OCI-LY1 (cell line): Measurements from ENCODE around the gene AMPD2.

Experiments
- EZH2 ChIP-seq: fragments of 200-600 bp; sonication (generic), shearing (Covaris generic); IDR thresholded peaks from 2 replicates; pipeline ENCODE4 v1.8.0; 2017; ENCODE audit warnings: borderline replicate concordance, mixed run types, mild to moderate bottlenecking, antibody characterized with exemption, low read length, moderate library complexity, mixed read lengths
- TF ChIP-seq, protein P1 (sequence below): fragments of 200-600 bp; sonication (generic), shearing (Covaris generic); IDR thresholded peaks from 2 replicates; pipeline ENCODE4 v1.5.1; 2017; ENCODE audit warnings: mild to moderate bottlenecking, antibody characterized with exemption, low read length, moderate library complexity, mixed read lengths

DNA sequence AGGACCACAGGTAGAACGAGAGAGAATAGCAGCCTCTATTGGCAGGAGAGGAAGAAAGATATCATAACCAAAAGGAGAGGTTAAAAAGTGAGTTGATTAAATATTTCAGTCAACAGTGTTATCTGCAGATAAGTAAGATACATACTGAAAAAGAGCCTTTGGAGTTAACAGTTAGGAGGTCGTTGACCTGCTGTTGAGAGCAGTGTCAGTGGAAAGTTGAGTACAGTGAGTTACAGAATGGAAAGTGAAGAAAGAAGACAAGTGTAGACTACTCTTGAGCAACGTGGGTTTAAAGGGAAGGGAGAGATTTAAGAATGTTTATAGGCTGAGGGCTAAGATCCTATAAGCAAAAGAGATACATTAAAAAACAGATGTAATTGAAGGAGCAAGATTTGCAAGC is 30.5 kb upstream of the AMPD2 start:
- TF ChIP-seq, protein P1, sequence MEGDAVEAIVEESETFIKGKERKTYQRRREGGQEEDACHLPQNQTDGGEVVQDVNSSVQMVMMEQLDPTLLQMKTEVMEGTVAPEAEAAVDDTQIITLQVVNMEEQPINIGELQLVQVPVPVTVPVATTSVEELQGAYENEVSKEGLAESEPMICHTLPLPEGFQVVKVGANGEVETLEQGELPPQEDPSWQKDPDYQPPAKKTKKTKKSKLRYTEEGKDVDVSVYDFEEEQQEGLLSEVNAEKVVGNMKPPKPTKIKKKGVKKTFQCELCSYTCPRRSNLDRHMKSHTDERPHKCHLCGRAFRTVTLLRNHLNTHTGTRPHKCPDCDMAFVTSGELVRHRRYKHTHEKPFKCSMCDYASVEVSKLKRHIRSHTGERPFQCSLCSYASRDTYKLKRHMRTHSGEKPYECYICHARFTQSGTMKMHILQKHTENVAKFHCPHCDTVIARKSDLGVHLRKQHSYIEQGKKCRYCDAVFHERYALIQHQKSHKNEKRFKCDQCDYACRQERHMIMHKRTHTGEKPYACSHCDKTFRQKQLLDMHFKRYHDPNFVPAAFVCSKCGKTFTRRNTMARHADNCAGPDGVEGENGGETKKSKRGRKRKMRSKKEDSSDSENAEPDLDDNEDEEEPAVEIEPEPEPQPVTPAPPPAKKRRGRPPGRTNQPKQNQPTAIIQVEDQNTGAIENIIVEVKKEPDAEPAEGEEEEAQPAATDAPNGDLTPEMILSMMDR = no peak
- no peak for TF ChIP-seq EZH2
